Stomach smooth muscle (tissue), 2 donors: Measurements from ENCODE around the gene PPM1B.
"Not testable (repeated sequence)": the region's sequence is repeated elsewhere in the genome, so short reads cannot be mapped to it uniquely, and the experiment has no call there.

Source experiments
- H3K27ac ChIP-seq: one replicate; pipeline ENCODE4 v1.7.0; 2013; ENCODE audit warnings: mild to moderate bottlenecking, low read length, inconsistent platforms
- H3K27me3 ChIP-seq, 2 donors: one replicate each; pipeline ENCODE4 v1.7.0; 2013; ENCODE audit warnings: low read length in 2 of 2; ENCODE audit not compliant: insufficient read depth in 2 of 2, control insufficient read depth in 1 of 2
- H3K36me3 ChIP-seq, 2 donors: one replicate each; pipeline ENCODE4 v1.7.0; 2013; ENCODE audit warnings: low read length in 2 of 2; ENCODE audit not compliant: control insufficient read depth in 2 of 2, insufficient read depth in 2 of 2
- H3K4me1 ChIP-seq: one replicate; pipeline ENCODE4 v1.7.0; 2013; ENCODE audit warnings: low read length; ENCODE audit not compliant: control insufficient read depth, insufficient read depth
- H3K4me3 ChIP-seq, 2 donors: one replicate each; pipeline ENCODE4 v1.7.0; 2013; ENCODE audit warnings: low read length in 2 of 2
- H3K9ac ChIP-seq, 2 donors: one replicate each; pipeline ENCODE4 v1.7.0; 2013; ENCODE audit warnings: low read length in 2 of 2, mild to moderate bottlenecking in 1 of 2
- H3K9me3 ChIP-seq, 2 donors: one replicate each; pipeline ENCODE4 v1.7.0; 2013; ENCODE audit warnings: low read length in 2 of 2; ENCODE audit not compliant: control insufficient read depth in 2 of 2
- donor health status: healthy.
- donor health status: Pancreatic carcinoma.

The PPM1B gene

DNA sequence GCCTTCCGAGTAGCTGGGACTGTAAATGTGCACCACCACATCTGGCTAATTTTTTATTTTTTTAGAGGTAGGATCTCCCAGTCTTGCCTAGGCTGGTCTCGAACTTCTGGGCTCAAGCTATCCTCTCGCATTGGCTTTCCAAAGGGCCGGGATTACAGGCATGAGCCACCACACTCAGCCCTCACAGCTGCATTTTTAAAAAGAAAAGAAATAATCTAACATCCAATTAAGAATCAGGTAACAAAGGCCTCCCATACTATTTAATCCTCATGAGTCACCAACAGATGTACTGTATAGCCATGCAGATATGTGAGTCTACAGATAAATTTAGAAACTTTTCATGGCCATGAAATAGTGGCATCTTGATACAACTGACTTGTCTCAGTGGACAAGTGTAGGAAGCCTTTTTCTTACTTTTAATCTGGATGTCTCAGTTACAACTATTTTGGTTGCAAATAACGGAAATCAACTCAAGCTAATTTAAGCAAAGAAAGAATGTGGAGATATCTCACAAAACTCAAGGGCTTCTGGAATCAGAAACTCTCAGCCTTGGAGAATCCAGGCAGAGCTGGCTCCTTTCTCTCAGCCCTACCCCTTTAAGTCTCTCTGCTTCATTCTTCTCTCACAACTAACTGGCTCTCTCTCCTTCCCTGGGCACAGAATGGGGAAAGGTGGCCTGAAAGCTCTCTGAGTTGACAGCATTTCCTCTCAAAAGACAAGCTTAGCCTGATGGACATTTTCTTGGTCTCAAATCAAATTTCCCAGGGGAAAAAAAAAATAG, 12.8 kb upstream of the PPM1B start:
- H3K36me3 ChIP-seq = no peaks in the 10 kb centered on the region
- no peak overlapping the region for H3K9ac ChIP-seq
- peaks cover 0 to 1% of the 10 kb centered on the region in 2 donors for H3K27me3 ChIP-seq
- no peaks in the 10 kb centered on the region for H3K4me1 ChIP-seq
- H3K4me3 ChIP-seq = no peak overlapping the region
- no peaks in the 10 kb centered on the region for H3K9me3 ChIP-seq
- no peak overlapping the region for H3K27ac ChIP-seq

DNA sequence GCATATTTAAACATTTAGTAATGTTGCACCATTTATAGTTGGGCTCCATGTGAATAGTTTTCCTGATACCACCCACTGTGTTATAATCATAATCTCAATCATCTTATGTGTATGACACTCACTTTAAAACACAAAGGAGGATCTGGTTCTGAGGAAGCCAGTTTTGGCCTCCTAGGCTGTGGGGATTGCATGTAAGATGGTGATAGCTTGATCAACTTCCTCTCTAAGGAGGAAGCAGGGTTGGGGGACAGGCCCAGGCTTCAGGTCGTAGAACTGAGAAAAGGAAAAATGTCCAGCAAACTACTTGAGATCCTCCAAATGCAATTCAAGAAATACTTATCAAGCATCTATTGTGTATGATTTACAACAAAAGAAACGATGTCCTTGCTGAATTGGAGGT, 4.9 kb upstream of the PPM1B start:
- H3K27ac ChIP-seq = no peak overlapping the region

GRCh38 chr2:44164617-44165016, 4.1 kb upstream of the PPM1B start:
- Histone ChIP-seq H3K27me3 (no peaks in the 10 kb centered on the region), H3K36me3 (no peaks in the 10 kb centered on the region), H3K27ac (no peak overlapping the region), H3K4me3 (no peak overlapping the region), H3K4me1 (no peaks in the 10 kb centered on the region), H3K9ac (no peak overlapping the region), H3K9me3 (peaks cover 0 to 2% of the 10 kb centered on the region in 2 donors)

More for the DNA sequence above, 4.9 kb upstream of the PPM1B start:
- no peak overlapping the region for H3K9ac ChIP-seq
- H3K36me3 ChIP-seq = no peaks in the 10 kb centered on the region
- peaks cover 0 to 2% of the 10 kb centered on the region in 2 donors for H3K9me3 ChIP-seq
- no peaks in the 10 kb centered on the region for H3K4me1 ChIP-seq
- H3K27me3 ChIP-seq = no peaks in the 10 kb centered on the region
- H3K4me3 ChIP-seq = no peak overlapping the region

DNA sequence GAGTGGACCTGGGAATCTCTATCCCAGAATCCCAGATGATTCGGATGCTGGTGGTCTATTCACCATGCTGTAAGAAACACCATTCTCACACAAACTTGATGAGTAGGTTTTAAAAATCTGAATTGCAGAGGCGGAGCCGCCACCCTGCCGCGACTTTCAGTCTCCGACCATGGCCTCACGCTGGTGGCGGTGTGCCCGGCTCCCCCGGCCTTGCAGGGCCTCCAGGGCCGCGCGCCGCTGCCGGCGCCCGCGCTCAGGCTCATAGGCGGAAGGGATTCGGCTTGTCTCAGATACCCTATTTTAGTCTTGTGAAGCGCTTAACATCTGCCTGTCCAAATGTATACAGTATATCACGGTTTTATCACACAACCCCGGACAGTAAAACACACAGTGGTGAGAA, 2.6 kb upstream of the PPM1B start:
- peaks cover 1% of the 10 kb centered on the region for H3K4me1 ChIP-seq
- H3K27ac ChIP-seq = no peak overlapping the region
- H3K36me3 ChIP-seq = no peaks in the 10 kb centered on the region
- peaks cover 0 to 2% of the 10 kb centered on the region in 2 donors for H3K9me3 ChIP-seq
- no peak overlapping the region for H3K4me3 ChIP-seq
- no peak overlapping the region for H3K9ac ChIP-seq
- no peaks in the 10 kb centered on the region for H3K27me3 ChIP-seq

DNA sequence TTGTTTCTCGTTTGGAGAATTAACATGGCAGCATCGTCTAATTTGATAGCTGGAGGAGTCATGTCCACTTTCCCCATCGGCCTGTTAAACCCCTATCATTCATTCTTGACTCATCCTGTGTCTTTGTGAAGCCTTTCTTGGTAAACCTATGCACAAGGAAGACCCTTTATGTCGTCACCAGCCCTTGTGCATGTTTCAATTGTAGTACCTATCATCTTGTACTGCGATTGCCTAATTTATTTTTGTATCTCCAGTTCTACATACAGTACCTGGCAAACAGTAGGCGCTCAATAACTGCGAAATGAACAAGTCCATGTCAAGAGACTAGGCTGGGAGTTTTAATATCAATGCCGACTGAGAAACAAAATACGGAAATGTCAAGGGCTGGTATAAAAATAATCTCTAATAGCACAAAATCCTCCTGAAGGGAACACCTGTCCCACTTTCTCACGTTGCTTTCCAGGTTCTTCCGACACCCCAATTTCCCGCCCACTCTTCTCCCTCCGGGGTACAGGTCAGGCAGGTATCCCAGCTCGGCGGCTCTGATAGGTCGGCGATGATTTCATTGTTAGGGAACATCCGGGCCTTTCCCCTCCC, 1.3 kb upstream of the PPM1B start:
- peak overlapping the region; percentile 90 to 91 for H3K4me3 ChIP-seq
- peaks cover 0 to 2% of the 10 kb centered on the region in 2 donors for H3K9me3 ChIP-seq
- H3K36me3 ChIP-seq = no peaks in the 10 kb centered on the region
- H3K27ac ChIP-seq = peak overlapping the region; percentile 99
- H3K4me1 ChIP-seq = peaks cover 7% of the 10 kb centered on the region
- H3K27me3 ChIP-seq = no peaks in the 10 kb centered on the region
- peak overlapping the region; percentile 92 to 97 for H3K9ac ChIP-seq

DNA sequence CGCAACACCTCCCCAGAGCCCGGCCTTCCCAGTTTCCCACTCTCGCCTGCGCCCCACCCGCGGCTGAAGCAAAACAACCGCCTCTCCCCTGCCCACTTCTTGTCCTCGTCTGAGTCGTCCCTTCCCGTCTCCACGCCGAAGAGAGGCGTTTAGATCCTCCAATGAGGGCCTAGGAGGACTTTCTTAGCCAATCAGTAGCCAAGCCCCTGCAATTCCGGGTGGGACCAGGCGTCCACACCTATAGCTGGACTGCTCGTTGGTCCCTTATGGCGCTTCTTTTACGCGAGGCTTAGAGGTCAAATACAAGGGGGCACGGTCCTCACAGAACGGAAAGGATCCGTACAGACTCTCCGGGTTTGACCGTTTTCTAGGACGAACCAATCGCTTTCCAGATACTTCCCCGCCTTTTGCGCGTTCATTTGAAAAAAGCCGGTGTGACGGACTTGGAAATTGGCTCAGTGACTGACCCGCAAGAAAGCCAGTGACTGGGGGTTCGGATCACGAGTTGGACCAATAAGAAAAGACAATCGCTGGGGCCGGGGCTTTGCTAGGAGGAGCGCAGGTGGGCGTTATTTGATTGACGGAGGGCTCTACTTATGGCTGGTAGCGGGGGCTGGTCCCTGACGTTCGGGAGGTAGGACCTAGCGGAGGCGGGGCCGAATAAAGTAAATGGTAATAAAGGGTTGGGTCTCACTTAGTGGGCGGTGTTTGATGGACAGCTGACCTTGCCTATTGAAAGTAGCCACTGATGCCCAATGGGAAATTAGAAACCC, 581 bp upstream of the PPM1B start:
- H3K36me3 ChIP-seq = no peaks in the 10 kb centered on the region
- no peaks in the 10 kb centered on the region for H3K27me3 ChIP-seq
- peaks cover 0 to 2% of the 10 kb centered on the region in 2 donors for H3K9me3 ChIP-seq

GRCh38 chr2:44169155-44169898, 652 bp downstream of the PPM1B start:
- Histone ChIP-seq H3K4me3 (peak overlapping the region; percentile 90 to 93), H3K9ac (peak overlapping the region; percentile 82 to 94), H3K36me3 (no peaks in the 10 kb centered on the region), H3K4me1 (peaks cover 7% of the 10 kb centered on the region), H3K27ac (peak overlapping the region; percentile 86), H3K9me3 (peaks cover 0 to 2% of the 10 kb centered on the region in 2 donors), H3K27me3 (no peaks in the 10 kb centered on the region)

More for the DNA sequence above, 581 bp upstream of the PPM1B start:
- H3K4me3 ChIP-seq = peak overlapping the region; percentile 90 to 91
- peak overlapping the region; percentile 99 for H3K27ac ChIP-seq
- peak overlapping the region; percentile 92 to 97 for H3K9ac ChIP-seq
- H3K4me1 ChIP-seq = peaks cover 7% of the 10 kb centered on the region

GRCh38 chr2:44170311-44170717, 1.6 kb downstream of the PPM1B start:
- Histone ChIP-seq H3K4me3 (peak overlapping the region; percentile 90 to 93), H3K27ac (no peak overlapping the region), H3K9me3 (no peaks in the 10 kb centered on the region), H3K27me3 (no peaks in the 10 kb centered on the region), H3K4me1 (peaks cover 9% of the 10 kb centered on the region), H3K36me3 (no peaks in the 10 kb centered on the region), H3K9ac (peak overlapping the region; percentile 82 to 94)

- Histone ChIP-seq H3K9me3 (no peaks in the 10 kb centered on the region), H3K9ac (peak overlapping the region in 1 of 2 donors; percentile 82), H3K27me3 (no peaks in the 10 kb centered on the region), H3K4me1 (peaks cover 11% of the 10 kb centered on the region), H3K36me3 (no peaks in the 10 kb centered on the region), H3K4me3 (peak overlapping the region in 1 of 2 donors; percentile 93), H3K27ac (no peak overlapping the region)
Measured at GRCh38 chr2:44171018-44171417, 2.3 kb downstream of the PPM1B start.

- not testable (repeated sequence) for H3K27ac ChIP-seq, H3K9ac ChIP-seq, H3K27me3 ChIP-seq, H3K36me3 ChIP-seq, H3K9me3 ChIP-seq
- Histone ChIP-seq H3K4me3 (peak overlapping the region in 1 of 2 donors; percentile 29), H3K4me1 (peaks cover 11% of the 10 kb centered on the region)
Measured at GRCh38 chr2:44171442-44171841, 2.8 kb downstream of the PPM1B start.
